HepG2 (cell line): Measurements from ENCODE around the gene DIS3L2. TPM values are rescaled to one million over a fixed set of nuclear protein-coding genes. Genes with fewer than 3 reads are reported as not detected.

Source experiments
- ATAC-seq: fragments of 200-7000 bp; cut with Tn5 transposase; 3 replicates; pipeline ENCODE4 v1.9.1; 2020; ENCODE audit warnings: mild to moderate bottlenecking, moderate library complexity
- BruUV-seq: library from RNA; stranded (reverse); fragments of 400-500 nt; replicated peaks from 2 replicates; lab custom pipeline; 2021; lab: Mats Ljungman, UMichigan
- CTCF ChIA-PET: fragments of 300-600 bp; formaldehyde crosslinking; extraction: SDS; loops from one replicate; lab custom pipeline; 2021; ENCODE audit warnings: low total read pairs, inconsistent platforms, low intra/inter-chr PET ratio; lab: Yijun Ruan, JAX
- POLR2A ChIA-PET: fragments of 350-600 bp; sonication (Branson Sonifier 250); formaldehyde crosslinking; loops from one replicate; lab custom pipeline; 2020; ENCODE audit warnings: antibody characterized with exemption, inconsistent platforms; lab: Yijun Ruan, JAX
- DNase-seq: peaks from one replicate; pipeline ENCODE4 v3.0.0-alpha.2; 2015; ENCODE audit warnings: low spot score
- FAIRE-seq: peaks from 3 replicates; lab custom pipeline; 2011; peaks lifted over from hg19 to GRCh38; lab: Jason Lieb, UNC
- H2AFZ ChIP-seq: one replicate; pipeline ENCODE4 v1.6.1; 2011; ENCODE audit warnings: low read length, inconsistent platforms
- H3K27ac ChIP-seq: fragments of 300-600 bp; 3 replicates; pipeline ENCODE4 v1.8.0; 2011; ENCODE audit warnings: mixed run types, mild to moderate bottlenecking, mixed read lengths, low read length, inconsistent platforms; ENCODE audit not compliant: insufficient read depth; ENCODE audit errors: extremely low read length
- H3K27me3 ChIP-seq, 2 experiments: fragments of 200-600 bp in 1 of 2; 2 replicates in 1 of 2; 3 replicates in 1 of 2; pipeline versions ENCODE4 v1.6.0 to v1.8.0; 2011; ENCODE audit warnings: low read length in 2 of 2, mild to moderate bottlenecking in 2 of 2, moderate library complexity in 2 of 2, inconsistent platforms in 1 of 2; ENCODE audit not compliant: insufficient read depth in 2 of 2, control insufficient read depth in 1 of 2
- H3K36me3 ChIP-seq, 2 experiments: fragments of 200-600 bp in 1 of 2; replicated peaks in 1 of 2; 2 replicates in 1 of 2; 3 replicates in 1 of 2; pipeline versions ENCODE4 v1.5.1 to v1.8.0; 2011; ENCODE audit warnings: low read length in 2 of 2, inconsistent platforms in 1 of 2; ENCODE audit not compliant: insufficient read depth in 2 of 2, control insufficient read depth in 1 of 2
- H3K4me1 ChIP-seq: 2 replicates; pipeline ENCODE4 v1.5.1; 2012; ENCODE audit warnings: low read length, inconsistent platforms; ENCODE audit not compliant: insufficient read depth
- H3K4me2 ChIP-seq: 2 replicates; pipeline ENCODE4 v1.6.0; 2011; ENCODE audit warnings: low read depth, low read length, inconsistent platforms
- H3K4me3 ChIP-seq, 3 experiments: fragments of 200-600 bp in 1 of 3; sonication (generic), shearing (Covaris generic) in 1 of 3; replicated peaks in 1 of 3; 2 replicates each; pipeline ENCODE4 v1.5.1; 2011 to 2016; ENCODE audit warnings: low read length in 3 of 3, inconsistent platforms in 2 of 3, low read depth in 2 of 3, mild to moderate bottlenecking in 2 of 3, control low read depth in 1 of 3, mixed read lengths in 1 of 3; ENCODE audit not compliant: insufficient read depth in 1 of 3
- H3K79me2 ChIP-seq: one replicate; pipeline ENCODE4 v1.6.1; 2011; ENCODE audit warnings: low read length, inconsistent platforms; ENCODE audit not compliant: insufficient read depth
- H3K9ac ChIP-seq: 2 replicates; pipeline ENCODE4 v1.6.0; 2011; ENCODE audit warnings: mild to moderate bottlenecking, low read depth, low read length, inconsistent platforms; ENCODE audit not compliant: insufficient read depth
- H3K9me3 ChIP-seq: 2 replicates; pipeline ENCODE4 v1.5.1; 2012; ENCODE audit warnings: mild to moderate bottlenecking, low read length
- H4K20me1 ChIP-seq: 2 replicates; pipeline ENCODE4 v1.6.0; 2011; ENCODE audit warnings: inconsistent platforms, mild to moderate bottlenecking, low read length, moderate library complexity; ENCODE audit not compliant: insufficient read depth
- CENPBD1 ChIP-seq: sonication (generic); formaldehyde crosslinking; IDR thresholded peaks from 2 replicates; pipeline ENCODE4 v1.8.0; 2022; ENCODE audit warnings: missing genetic modification reagents, low read depth, mild to moderate bottlenecking, borderline replicate concordance
- CTCF ChIP-seq: sonication (generic); formaldehyde crosslinking; IDR thresholded peaks from 2 replicates; pipeline ENCODE4 v1.5.0; 2020; ENCODE audit warnings: mild to moderate bottlenecking, missing genetic modification reagents, moderate library complexity
- TFE3 ChIP-seq: IDR thresholded peaks from 2 replicates; pipeline ENCODE4 v1.6.1; 2016
- ZFP62 ChIP-seq: sonication (generic); formaldehyde crosslinking; IDR thresholded peaks from 2 replicates; pipeline ENCODE4 v1.4.0; 2020; ENCODE audit warnings: missing genetic modification reagents
- ZNF207 ChIP-seq: fragments of 450-650 bp; IDR thresholded peaks from 2 replicates; pipeline ENCODE4 v1.6.1; 2016; ENCODE audit warnings: antibody characterized with exemption, borderline replicate concordance
- ZNF333 ChIP-seq: sonication (generic); formaldehyde crosslinking; IDR thresholded peaks from 2 replicates; pipeline ENCODE4 v1.4.0; 2020; ENCODE audit warnings: mild to moderate bottlenecking, missing genetic modification reagents, borderline replicate concordance
- ZNF775 ChIP-seq: sonication (generic); formaldehyde crosslinking; IDR thresholded peaks from 2 replicates; pipeline ENCODE4 v1.4.0; 2020; ENCODE audit warnings: missing genetic modification reagents, mild to moderate bottlenecking, moderate library complexity, borderline replicate concordance
- ZSCAN31 ChIP-seq: sonication (generic); formaldehyde crosslinking; IDR thresholded peaks from 2 replicates; pipeline ENCODE4 v1.5.0; 2020; ENCODE audit warnings: low read depth, mild to moderate bottlenecking, missing genetic modification reagents
- WGBS: methylation state at CpG from one replicate; pipeline ENCODE4 v1.1.6; 2017; ENCODE audit warnings: low lambda C conversion rate; 5-methylcytosine and 5-hydroxymethylcytosine counted together
- in situ Hi-C: cut with HindIII; loops from 2 replicates; pipeline ENCODE4 v1.10.0; 2017; ENCODE audit warnings: low pct_unique_long_range_greater_than_20kb; ENCODE audit not compliant: extremely low pct_ligation_motif_present
- intact Hi-C: fragments of 100-400 bp; cut with micrococcal nuclease; formaldehyde crosslinking; loops from one replicate; pipeline ENCODE4 v1.10.0; 2022; ENCODE audit not compliant: unreplicated experiment
- polyA plus RNA-seq, 8 experiments: library from polyadenylated mRNA; depleted of rRNA in 3 of 8; stranded (reverse) in 7 of 8; unstranded in 1 of 8; fragments of >200 nt; fragmentation: Illumina TruSeq in 4 of 8; extraction: Trizol in 4 of 8; gene quantifications; 2 replicates each; pipeline versions ENCODE4 v1.2.1 to v1.2.3, GENCODE V29; 2011 to 2016; ENCODE audit warnings: low read depth in 4 of 8, missing spikeins in 1 of 8, mixed read lengths in 1 of 8; ENCODE audit not compliant: insufficient read depth in 1 of 8
- total RNA-seq, 5 experiments: library from RNA; depleted of rRNA; stranded (reverse); fragments of >200 nt; fragmentation: Illumina TruSeq; extraction: Trizol; gene quantifications; 2 replicates each; pipeline ENCODE4 v1.2.3, GENCODE V29; 2016; ENCODE audit warnings: low read depth in 1 of 5
- TF ChIP-seq, protein P1 (sequence below): sonication (generic); formaldehyde crosslinking; IDR thresholded peaks from 2 replicates; pipeline ENCODE4 v1.4.0; 2020; ENCODE audit warnings: missing genetic modification reagents, borderline replicate concordance
- TF ChIP-seq, protein P2 (sequence below): IDR thresholded peaks from 2 replicates; pipeline ENCODE4 v1.4.0; 2020; ENCODE audit warnings: mild to moderate bottlenecking, missing genetic modification reagents

The DIS3L2 gene
- total and polyA plus RNA-seq, 2 of the 13 experiments (the other 11 are each of a cell fraction or from before 2014, with no cell fraction given): 7.0 to 23.9 TPM

- TF ChIP-seq CTCF: no peak
- TF ChIP-seq, protein P1, sequence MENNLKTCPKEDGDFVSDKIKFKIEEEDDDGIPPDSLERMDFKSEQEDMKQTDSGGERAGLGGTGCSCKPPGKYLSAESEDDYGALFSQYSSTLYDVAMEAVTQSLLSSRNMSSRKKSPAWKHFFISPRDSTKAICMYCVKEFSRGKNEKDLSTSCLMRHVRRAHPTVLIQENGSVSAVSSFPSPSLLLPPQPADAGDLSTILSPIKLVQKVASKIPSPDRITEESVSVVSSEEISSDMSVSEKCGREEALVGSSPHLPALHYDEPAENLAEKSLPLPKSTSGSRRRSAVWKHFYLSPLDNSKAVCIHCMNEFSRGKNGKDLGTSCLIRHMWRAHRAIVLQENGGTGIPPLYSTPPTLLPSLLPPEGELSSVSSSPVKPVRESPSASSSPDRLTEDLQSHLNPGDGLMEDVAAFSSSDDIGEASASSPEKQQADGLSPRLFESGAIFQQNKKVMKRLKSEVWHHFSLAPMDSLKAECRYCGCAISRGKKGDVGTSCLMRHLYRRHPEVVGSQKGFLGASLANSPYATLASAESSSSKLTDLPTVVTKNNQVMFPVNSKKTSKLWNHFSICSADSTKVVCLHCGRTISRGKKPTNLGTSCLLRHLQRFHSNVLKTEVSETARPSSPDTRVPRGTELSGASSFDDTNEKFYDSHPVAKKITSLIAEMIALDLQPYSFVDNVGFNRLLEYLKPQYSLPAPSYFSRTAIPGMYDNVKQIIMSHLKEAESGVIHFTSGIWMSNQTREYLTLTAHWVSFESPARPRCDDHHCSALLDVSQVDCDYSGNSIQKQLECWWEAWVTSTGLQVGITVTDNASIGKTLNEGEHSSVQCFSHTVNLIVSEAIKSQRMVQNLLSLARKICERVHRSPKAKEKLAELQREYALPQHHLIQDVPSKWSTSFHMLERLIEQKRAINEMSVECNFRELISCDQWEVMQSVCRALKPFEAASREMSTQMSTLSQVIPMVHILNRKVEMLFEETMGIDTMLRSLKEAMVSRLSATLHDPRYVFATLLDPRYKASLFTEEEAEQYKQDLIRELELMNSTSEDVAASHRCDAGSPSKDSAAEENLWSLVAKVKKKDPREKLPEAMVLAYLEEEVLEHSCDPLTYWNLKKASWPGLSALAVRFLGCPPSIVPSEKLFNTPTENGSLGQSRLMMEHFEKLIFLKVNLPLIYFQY (CRISPR knock-in tag): no peak
- no peak for TF ChIP-seq ZSCAN31 (CRISPR knock-in tag)
These were observed 242.4 kb downstream of the DIS3L2 start (continued) for GRCh38 chr2:232203936-232204335.

- BruUV-seq: no TSS peak
- H3K27me3 ChIP-seq: no peaks in the 10 kb centered on the region
- H3K9ac ChIP-seq: no peak overlapping the region
- peaks cover 12% of the 10 kb centered on the region for H3K4me1 ChIP-seq
- peak; percentile 86 for ATAC-seq
- no peaks in the 10 kb centered on the region for H3K36me3 ChIP-seq
- no peak overlapping the region for H2AFZ ChIP-seq
- peak; percentile 77 for DNase-seq
- H4K20me1 ChIP-seq: no peaks in the 10 kb centered on the region
- peak; percentile 46 for FAIRE-seq
- H3K79me2 ChIP-seq: no peaks in the 10 kb centered on the region
- CTCF ChIA-PET: no interaction called here
- H3K27ac ChIP-seq: peak overlapping the region; percentile 22
- H3K4me2 ChIP-seq: no peak overlapping the region
- H3K9me3 ChIP-seq: no peaks in the 10 kb centered on the region
- in situ Hi-C loops (no loop called here), intact Hi-C loops (no loop called here)
- no peak overlapping the region for H3K4me3 ChIP-seq
- POLR2A ChIA-PET: no interaction called here
- 55% methylated on average over 9 of the region's 9 CpGs for WGBS
- TF ChIP-seq CENPBD1 (CRISPR knock-in tag): no peak
- TF ChIP-seq ZNF207: no peak
- no peak for TF ChIP-seq ZNF775 (CRISPR knock-in tag)
- TF ChIP-seq ZNF333: no peak
- TF ChIP-seq ZFP62 (CRISPR knock-in tag): no peak
- TF ChIP-seq, protein P2, sequence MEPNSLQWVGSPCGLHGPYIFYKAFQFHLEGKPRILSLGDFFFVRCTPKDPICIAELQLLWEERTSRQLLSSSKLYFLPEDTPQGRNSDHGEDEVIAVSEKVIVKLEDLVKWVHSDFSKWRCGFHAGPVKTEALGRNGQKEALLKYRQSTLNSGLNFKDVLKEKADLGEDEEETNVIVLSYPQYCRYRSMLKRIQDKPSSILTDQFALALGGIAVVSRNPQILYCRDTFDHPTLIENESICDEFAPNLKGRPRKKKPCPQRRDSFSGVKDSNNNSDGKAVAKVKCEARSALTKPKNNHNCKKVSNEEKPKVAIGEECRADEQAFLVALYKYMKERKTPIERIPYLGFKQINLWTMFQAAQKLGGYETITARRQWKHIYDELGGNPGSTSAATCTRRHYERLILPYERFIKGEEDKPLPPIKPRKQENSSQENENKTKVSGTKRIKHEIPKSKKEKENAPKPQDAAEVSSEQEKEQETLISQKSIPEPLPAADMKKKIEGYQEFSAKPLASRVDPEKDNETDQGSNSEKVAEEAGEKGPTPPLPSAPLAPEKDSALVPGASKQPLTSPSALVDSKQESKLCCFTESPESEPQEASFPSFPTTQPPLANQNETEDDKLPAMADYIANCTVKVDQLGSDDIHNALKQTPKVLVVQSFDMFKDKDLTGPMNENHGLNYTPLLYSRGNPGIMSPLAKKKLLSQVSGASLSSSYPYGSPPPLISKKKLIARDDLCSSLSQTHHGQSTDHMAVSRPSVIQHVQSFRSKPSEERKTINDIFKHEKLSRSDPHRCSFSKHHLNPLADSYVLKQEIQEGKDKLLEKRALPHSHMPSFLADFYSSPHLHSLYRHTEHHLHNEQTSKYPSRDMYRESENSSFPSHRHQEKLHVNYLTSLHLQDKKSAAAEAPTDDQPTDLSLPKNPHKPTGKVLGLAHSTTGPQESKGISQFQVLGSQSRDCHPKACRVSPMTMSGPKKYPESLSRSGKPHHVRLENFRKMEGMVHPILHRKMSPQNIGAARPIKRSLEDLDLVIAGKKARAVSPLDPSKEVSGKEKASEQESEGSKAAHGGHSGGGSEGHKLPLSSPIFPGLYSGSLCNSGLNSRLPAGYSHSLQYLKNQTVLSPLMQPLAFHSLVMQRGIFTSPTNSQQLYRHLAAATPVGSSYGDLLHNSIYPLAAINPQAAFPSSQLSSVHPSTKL (CRISPR knock-in tag): peak; percentile 47; the same call in 1 of the 2 replicates
- TF ChIP-seq TFE3 (CRISPR knock-in tag): no peak
These were observed 243.0 kb downstream of the DIS3L2 start for GRCh38 chr2:232204457-232204931.
